ENCODE results near the gene CCNL2. TPM values are rescaled to one million over a fixed set of nuclear protein-coding genes. Genes with fewer than 3 reads are reported as not detected.

The CCNL2 gene
- total and polyA plus RNA-seq, 2 experiments from 2014 or later: 115 to 146 TPM

- H3K4me2 ChIP-seq: no peak overlapping the region
- ATAC-seq (no peak), DNase-seq (ENCODE audit: low spot score) (peak; percentile 60)
- peaks cover 14% of the 10 kb centered on the region; the same call in 1 of the 2 replicates for H3F3A ChIP-seq (replicated peaks; ENCODE audit: low read depth)
- no peak for TF ChIP-seq NANOG (IDR thresholded peaks at IDR 0.05; ENCODE audit: borderline replicate concordance)
- TF ChIP-seq CTCF (conservative IDR thresholded peaks at IDR 0.05; ENCODE audit: low read depth in 2 of 2): no peak
- peaks cover 4% of the 10 kb centered on the region; the same call in 1 of the 2 replicates for H3K4me1 ChIP-seq (ENCODE audit: insufficient read depth)
- Mint-ChIP-seq H3K36me3 (ENCODE audit: low read depth) (peaks cover 4% of the 10 kb centered on the region; the same call in 2 of the 3 replicates), H3K4me1 (peaks cover 11% of the 10 kb centered on the region), H3K9me3 (no peaks in the 10 kb centered on the region), H3K27me3 (ENCODE audit: insufficient read depth, low read depth, poor library complexity) (peaks cover 15% of the 10 kb centered on the region), H3K27ac (no peak overlapping the region), H3K4me3 (no peak overlapping the region)
- H3K79me2 ChIP-seq (replicated peaks; ENCODE audit: insufficient read depth): 0 out of 2 replicates have a peak, but pooled peaks cover 2% of the 10 kb centered on the region
- no peak overlapping the region for H2AFZ ChIP-seq
- H4K20me1 ChIP-seq (replicated peaks; ENCODE audit: insufficient read depth): no peaks in the 10 kb centered on the region
- H3K27me3 ChIP-seq (ENCODE audit: insufficient read depth): no peaks in the 10 kb centered on the region
- no peaks in the 10 kb centered on the region for H3K36me3 ChIP-seq (ENCODE audit: insufficient read depth)
- no peak overlapping the region for H3K27ac ChIP-seq (ENCODE audit: low read depth)
- H3K9me2 ChIP-seq (ENCODE audit: insufficient read depth): no peaks in the 10 kb centered on the region
- no peak overlapping the region for H3K4me3 ChIP-seq
Observed at GRCh38 chr1:1439546-1440261, 40.6 kb upstream of the CCNL2 start.

DNA sequence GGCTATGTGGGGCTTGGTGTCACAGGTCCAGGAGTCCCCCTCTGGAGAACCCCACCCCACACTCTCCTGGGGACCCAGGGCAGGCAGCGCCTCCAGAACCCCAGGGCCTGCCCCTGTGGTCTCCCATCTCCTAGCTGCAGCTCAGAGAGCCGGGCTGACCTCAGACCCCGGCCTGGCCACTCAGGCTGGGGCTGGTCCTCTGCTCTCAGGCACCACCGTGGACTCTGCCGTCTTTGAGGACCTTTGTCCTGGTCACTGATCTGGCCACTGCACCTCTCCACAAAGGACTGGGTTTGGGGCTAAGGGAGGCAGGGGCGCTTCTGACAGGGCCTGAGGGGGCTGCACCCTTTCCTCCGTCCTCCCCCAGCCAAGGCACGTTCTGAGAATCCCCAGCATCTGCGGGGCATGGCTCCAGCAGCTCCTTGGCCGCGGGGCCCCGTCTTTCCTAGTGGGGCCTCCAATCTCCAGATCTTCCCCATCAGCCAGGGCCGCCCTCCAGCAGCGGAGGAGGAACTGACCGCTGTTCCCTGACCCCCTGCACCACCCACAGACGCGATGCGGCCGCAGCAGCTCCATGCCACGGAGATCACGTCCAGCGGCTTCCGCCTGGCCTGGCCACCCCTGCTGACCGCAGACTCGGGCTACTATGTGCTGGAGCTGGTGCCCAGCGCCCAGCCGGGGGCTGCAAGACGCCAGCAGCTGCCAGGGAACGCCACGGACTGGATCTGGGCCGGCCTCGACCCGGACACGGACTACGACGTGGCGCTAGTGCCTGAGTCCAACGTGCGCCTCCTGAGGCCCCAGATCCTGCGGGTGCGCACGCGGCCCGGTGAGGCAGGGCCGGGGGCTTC is 39.6 kb upstream of the CCNL2 start:
- no peaks in the 10 kb centered on the region for H3K36me3 ChIP-seq (ENCODE audit: insufficient read depth)
- H4K20me1 ChIP-seq (replicated peaks; ENCODE audit: insufficient read depth): no peaks in the 10 kb centered on the region
- Mint-ChIP-seq H3K4me3 (no peak overlapping the region), H3K4me1 (peaks cover 13% of the 10 kb centered on the region), H3K27me3 (ENCODE audit: insufficient read depth, low read depth, poor library complexity) (peaks cover 14% of the 10 kb centered on the region), H3K36me3 (ENCODE audit: low read depth) (peaks cover 4% of the 10 kb centered on the region; the same call in 2 of the 3 replicates), H3K27ac (no peak overlapping the region), H3K9me3 (no peaks in the 10 kb centered on the region)
- H3K27ac ChIP-seq (ENCODE audit: low read depth): no peak overlapping the region
- TF ChIP-seq POLR2AphosphoS5 (IDR thresholded peaks at IDR 0.05; ENCODE audit: low read depth): no peak
- no peak for TF ChIP-seq EZH2phosphoT487 (IDR thresholded peaks at IDR 0.05; ENCODE audit: unreplicated experiment)
- no peak for TF ChIP-seq JUNB (IDR thresholded peaks at IDR 0.05; ENCODE audit: unreplicated experiment)
- no peak for TF ChIP-seq CREB1 (CRISPR knock-in tag; IDR thresholded peaks at IDR 0.05; ENCODE audit: low read depth)
- no peak for TF ChIP-seq STAT1 (IDR thresholded peaks at IDR 0.05; ENCODE audit: unreplicated experiment)
- no peak for TF ChIP-seq ZNF331 (CRISPR knock-in tag; IDR thresholded peaks at IDR 0.05; ENCODE audit: low read depth)
- TF ChIP-seq ZNF462 (CRISPR knock-in tag; IDR thresholded peaks at IDR 0.05): no peak
- no peak overlapping the region for H2AFZ ChIP-seq
- H3K4me1 ChIP-seq (ENCODE audit: insufficient read depth): peaks cover 11% of the 10 kb centered on the region; the same call in 1 of the 2 replicates
- no peaks in the 10 kb centered on the region for H3K9me2 ChIP-seq (ENCODE audit: insufficient read depth)
- no peak for ATAC-seq
- H3K79me2 ChIP-seq (replicated peaks; ENCODE audit: insufficient read depth): 0 out of 2 replicates have a peak, but pooled peaks cover 2% of the 10 kb centered on the region
- no peak for DNase-seq (ENCODE audit: low spot score)
- H3F3A ChIP-seq (replicated peaks; ENCODE audit: low read depth): peaks cover 17% of the 10 kb centered on the region
- no peaks in the 10 kb centered on the region for H3K27me3 ChIP-seq (ENCODE audit: insufficient read depth)
- H3K4me3 ChIP-seq: no peak overlapping the region
- H3K4me2 ChIP-seq: no peak overlapping the region
